ENCODE results near the gene SARS2.
"Not testable (repeated sequence)": the region's sequence is repeated elsewhere in the genome, so short reads cannot be mapped to it uniquely, and the experiment has no call there.

SARS2 gene

GRCh38 chr19:38890686-38891085 is 39.9 kb downstream of the SARS2 start:
- no peak for DNase-seq

DNA sequence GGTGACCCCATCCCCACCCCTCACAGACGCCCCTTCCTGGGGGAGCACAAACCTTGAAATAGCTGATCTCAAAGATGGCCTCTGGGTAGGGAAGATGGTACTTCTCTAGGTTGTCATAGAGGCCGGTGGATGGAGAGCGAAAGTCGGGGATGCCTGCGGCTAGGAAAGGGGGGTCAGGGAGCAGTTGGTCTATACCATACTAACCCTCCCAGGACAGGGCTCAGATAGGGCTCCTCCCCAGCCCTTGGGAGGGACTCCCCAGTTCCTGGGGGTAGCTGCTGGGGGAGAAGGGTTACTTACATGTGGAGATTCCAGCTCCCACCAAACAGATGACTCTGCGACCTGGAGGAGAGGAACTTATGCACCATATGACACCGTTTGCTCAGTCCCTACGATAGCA is 40.8 kb downstream of the SARS2 start:
- DNase-seq, result no peak

GRCh38 chr19:38888876-38889275 is 41.7 kb downstream of the SARS2 start:
- DNase-seq, result no peak

GRCh38 chr19:38884691-38885090 is 45.9 kb downstream of the SARS2 start:
- not testable (repeated sequence) for DNase-seq

DNA sequence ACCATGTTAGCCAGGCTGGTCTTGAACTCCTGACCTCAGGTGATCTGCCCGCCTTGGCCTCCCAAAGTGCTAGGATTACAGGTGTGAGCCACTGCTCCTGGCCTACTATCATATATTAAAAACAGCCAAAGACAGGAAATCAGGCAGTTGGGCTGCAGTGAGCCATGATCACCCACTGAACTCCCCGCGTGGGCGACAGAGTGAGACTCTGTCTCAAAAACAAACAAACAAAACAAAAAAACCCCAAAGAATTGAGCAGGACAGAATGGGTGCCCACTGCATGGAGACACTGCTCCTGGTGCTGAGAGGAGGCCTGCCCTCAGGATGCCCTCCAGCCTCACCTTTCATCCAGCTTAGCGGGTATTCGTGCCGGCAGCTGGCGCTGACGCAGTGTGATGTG is 47.3 kb downstream of the SARS2 start:
- no peak for DNase-seq

GRCh38 chr19:38880882-38881609 is 49.5 kb downstream of the SARS2 start:
- no peak for DNase-seq

DNA sequence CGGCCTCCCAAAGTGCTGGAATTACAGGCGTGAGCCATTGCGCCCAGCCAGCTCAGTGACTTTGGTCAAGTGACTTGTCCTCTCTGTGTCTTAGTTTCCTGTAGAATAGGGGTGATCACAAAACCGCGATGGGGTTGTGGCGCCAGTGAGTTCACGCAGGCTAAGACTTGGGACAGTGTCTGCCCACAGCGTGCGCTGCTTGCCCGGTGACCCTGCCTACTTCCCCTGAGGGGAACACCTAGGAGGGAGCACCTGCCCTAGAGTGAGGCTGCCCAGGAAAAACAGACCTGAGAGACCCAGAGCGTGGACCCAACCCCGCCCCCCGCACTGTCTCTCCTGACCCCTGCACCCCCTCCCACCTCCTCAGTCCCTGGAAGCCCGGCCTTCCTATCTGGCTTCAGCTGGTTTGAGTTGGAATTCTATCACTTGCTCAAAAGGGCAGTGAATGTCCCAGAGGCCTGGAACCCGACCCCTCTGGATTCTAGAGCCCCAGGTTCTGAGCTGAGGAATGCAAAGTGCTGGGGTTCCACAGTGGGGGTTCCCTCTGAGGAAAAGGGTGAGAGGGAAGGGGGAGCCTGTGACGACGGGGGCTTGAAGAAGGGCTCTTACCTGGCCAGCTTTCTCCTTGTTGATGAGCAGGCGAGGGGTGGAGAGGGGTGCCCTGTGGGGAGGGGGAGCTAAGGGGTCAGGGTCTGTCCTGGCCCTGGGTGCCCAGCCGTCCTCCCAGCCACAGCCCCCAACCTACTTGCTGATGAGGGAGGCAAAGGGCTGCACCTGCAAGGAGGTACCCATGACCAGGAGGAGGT is 50.3 kb downstream of the SARS2 start:
- no peak for DNase-seq

DNA sequence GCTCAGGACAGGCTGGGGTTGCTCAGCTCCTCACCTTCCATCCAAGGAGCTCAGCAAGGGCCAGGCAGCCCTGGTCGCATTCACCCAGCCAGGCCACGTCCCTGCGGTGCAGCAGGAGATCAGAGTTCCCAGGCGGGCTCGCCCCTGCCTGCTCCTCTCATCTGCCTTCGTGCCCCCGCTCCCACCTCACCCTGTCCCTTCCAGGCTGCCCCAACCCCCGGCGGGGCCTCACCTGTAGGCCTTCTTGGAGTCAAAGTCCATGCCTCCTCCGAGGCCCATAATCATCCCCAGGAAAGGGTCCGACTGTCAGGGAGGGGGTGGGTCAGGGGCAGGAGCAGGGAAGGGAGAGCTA is 51.2 kb downstream of the SARS2 start:
- DNase-seq, result no peak

DNA sequence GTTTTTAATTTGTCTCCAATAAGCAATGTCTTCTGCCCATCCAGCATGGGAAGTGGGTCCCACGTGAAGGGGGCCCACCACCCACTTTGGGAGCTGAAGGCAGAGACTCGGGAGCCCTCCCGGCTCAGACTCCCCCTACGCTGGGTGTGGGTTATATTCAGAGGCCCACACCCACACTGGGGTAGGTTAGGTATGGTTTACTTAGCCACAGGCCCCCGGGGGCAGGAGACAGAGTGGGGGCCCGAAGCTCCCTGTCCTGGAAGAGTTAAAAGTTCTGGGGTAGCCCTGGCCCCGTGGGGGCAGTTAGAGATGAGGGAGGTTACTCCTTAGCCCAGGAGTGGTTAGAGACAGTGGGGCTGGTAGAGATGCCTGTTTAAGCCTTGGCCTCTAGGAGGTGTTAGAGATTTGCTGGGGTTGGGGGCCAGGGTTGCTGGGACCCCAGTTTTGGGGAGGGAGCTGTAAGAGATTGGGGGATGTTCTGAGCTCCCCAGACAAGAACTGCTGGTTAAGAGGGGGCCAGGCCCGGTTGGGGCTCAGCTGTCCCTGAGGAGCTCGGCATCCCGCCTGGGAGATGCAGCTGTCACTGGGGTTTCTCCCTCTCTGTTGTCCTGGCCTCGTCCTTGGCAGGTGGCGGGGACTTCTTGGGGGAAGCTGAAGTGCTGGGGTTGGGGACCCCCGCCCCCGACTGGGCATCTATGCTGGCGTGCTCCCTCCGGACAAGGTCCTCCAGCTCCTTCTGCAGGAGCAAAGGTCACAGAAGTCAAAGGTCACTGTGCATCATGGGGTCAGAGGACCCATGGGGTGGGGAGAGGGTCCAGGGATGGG is 51.8 kb downstream of the SARS2 start:
- no peak for DNase-seq

- peak; percentile 90 for DNase-seq
These were observed 52.6 kb downstream of the SARS2 start, which contains the start of gene RINL for GRCh38 chr19:38877781-38878574. Gene RINL (minus strand): TSS chr19:38878275. CDS start chr19:38876742, 1,533 bp downstream.

GRCh38 chr19:38875656-38876395 is 54.7 kb downstream of the SARS2 start:
- no peak for DNase-seq

- DNase-seq, result not testable (repeated sequence)
These were observed 57.2 kb downstream of the SARS2 start for GRCh38 chr19:38873400-38873799.

GRCh38 chr19:38870612-38871011 is 60.0 kb downstream of the SARS2 start:
- no peak for DNase-seq

DNA sequence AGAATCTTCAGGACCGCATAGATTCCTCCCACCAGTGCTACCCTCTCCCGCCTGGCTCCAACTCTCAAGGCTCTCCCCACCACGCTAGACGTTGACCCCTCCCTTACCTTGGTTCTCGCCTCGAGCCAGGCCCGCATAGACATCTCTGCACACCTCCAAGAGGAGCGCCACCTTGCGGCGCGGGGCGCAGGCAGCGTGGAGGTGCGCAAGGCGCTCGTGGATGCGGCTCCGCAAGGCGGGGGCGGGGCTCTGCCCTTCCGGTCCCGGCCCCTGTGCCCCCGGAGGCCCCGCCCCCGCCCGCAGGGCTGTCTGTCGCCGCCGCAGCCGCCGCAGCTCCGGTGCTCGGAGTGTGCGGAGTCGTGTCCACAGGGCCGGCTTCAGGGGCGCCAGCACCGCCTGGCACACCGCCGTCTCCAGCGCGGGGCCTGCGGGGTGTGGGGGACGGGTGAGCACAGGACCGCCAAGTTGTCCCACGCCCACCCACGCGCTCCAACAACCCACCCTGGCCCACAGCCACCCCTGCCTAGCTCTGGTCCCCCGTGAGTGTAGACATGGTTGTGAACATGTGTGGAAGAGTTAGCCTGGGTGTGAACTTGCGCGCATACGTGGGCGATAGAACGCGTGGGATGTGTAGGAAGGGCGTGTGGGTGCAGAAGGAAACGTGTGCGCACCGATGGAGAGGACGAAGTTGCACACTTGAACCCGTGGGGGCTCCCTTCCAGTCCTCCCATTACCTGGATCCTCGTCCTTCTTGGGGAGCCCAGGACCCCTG is 60.5 kb downstream of the SARS2 start:
- DNase-seq, result peak; percentile 22

DNA sequence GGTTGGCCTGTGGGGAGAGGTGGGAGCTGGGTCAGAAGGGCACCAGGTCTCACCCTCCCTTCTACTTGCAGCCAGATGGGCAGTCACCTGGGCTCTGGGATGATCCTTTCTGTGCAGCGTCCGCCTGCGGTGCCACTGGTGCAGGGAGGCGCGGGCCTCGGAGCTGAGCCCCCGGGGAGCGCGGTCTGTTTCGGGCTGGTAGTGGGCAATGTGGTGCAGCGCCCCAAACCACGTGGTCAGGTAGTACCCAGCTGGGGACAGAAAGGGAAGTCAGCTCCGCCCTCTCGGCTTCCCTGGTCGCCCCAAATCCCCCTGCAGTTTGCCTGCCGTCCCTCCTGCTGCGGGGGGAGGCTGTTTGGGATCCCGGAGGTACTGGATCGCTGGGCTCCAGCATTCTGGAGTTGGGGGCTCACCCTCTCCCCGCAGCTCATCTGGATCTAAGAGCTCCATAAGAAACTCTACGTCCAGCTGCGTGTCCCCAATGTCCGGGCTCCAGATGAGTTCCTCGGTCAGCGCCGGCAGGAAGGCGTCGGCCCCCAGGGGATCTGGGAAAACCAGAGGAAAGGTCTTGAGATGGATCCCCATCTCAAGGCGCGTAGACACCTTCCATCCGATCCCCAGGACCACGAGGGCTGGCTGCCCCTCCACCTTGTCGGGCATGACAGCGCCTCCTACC is 61.3 kb downstream of the SARS2 start:
- DNase-seq, result no peak

GRCh38 chr19:38868551-38868950 is 62.0 kb downstream of the SARS2 start:
- no peak for DNase-seq

DNA sequence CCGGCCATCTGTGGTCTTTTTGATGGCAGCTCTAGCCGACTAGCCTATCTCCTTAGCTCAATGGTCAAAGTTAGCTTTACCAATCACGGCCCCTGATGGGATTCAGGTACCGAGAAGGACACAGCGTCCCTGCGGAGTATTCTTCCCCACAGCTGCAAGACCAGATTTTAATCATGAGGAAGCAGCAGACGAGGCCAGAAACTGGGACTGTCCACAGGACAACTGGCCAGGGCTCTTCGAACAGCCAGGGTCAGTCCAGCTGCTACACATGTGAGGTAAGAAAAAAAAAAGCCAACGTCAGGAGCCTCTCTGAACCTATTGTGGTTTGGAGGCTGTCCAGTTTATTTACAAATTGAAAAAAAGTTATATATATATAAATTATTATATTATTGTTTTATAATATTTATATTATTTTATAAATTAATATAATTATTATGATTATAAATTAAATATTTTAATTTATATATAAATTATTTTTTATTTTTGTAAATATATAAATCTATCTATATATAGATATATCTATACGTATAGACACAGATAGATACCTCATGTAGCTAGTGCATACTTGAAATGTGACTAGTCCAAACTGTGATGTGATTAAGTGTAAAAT is 63.3 kb downstream of the SARS2 start:
- DNase-seq, result no peak
